Anterior cingulate cortex (tissue), 58 donors: ENCODE data around the gene HSD17B12.
A peak's percentile ranks its signal among the peaks of the same experiment; 100 is the strongest.

Experiments used
- DNase-seq, 58 donors: peaks; one replicate each; lab custom pipeline; 2025; lab: John Stamatoyannopoulos, UW

Gene HSD17B12

GRCh38 chr11:43687120-43687791 lies 6.7 kb downstream of the HSD17B12 start:
- peak in 1 of 58 donors; percentile 0 for DNase-seq

DNA sequence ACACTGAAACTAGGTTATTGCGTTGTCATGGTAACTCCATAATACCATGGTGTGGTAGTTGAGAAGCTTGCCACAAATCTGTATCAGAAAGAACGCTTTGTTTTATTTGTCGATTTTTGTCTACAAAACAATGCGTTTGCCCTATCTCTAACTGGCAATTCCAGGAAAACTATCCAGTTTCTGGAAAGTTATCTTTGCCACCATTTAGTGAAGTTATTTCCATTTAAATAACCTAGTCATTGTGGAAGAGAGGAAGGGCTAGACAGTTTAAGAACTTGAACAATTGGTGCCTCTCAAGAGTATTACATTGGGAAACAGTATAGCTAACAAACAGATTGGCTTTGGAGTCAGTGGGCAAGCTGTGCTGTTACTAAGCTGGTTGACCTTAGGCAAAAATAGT lies 7.9 kb downstream of the HSD17B12 start:
- DNase-seq: no peak

GRCh38 chr11:43689167-43689566 lies 8.6 kb downstream of the HSD17B12 start:
- no peak for DNase-seq

DNA sequence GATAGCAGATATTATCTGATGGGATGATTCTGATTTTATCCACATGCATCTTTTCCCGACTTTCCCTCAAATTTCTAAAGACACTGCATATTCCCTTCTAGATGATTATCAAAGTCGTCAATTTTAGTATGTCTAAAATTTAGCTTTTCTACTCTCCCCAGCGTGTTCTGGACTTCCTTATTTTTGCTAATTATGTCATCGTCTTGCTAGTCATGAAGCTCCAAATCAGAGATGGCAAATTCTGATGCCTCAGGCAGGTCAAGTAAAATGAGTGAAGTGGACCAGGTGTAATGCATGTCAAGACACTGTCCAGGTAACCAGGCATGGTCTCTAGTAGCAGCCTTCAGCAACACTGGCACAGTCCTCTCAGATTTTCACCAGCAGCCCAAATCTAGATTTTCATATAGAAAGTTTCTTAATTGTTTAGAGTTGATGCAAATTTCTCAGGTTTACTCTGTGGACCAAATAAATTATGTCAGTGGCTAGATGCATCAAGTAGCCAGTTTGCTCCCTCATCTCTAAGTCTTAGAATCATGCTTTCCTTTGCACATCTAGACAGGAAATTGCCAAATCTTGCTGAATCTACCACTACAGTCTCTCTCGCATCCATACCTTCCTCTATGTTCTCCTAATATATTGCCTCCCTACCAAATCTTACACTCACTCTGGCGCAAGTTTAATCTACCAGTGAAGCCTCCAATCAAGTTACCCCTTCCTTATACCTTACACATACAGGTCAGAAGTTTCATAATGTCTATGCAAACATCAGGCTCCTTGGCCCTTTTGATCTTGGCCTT lies 10.6 kb downstream of the HSD17B12 start:
- no peak for DNase-seq

DNA sequence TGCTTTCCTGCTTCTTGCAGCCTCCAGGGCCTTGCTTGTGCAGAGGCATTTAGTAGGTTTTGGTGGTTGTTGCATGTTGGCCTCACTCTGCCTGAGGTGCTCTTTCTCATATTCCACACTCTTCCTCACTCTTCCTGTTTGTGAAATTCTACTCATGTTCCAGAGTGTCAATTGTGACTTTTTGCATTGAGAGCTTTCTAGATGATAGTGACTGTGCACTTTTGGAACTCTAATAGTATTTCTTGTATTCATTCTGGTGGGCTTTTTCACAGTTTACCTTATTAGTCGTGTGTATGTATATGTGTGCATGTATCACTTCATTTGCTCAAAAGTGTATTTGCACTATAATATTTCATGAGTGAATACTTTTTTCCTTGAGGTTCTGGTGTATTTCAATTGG lies 11.3 kb downstream of the HSD17B12 start:
- no peak for DNase-seq

- DNase-seq: no peak
Measured at GRCh38 chr11:43693069-43693468, 12.5 kb downstream of the HSD17B12 start.

DNA sequence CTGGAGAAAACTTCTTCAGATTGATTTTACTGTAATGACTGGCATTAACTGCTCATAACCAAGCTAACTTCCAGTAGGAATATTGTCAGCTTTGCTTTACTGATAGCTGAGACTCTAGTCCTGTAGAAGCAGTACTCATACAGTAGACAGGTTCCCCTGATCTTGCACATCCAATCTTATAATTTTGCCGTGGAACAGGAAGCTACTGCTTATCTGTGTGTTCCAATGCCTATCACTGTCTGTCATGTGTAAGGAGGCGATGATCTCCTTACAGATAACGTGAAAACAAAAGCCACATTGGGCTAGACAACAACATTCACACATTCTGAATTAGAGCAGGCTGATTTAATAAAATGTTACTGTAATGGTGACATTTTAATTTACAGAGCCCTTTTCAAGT lies 13.2 kb downstream of the HSD17B12 start:
- DNase-seq: no peak

DNA sequence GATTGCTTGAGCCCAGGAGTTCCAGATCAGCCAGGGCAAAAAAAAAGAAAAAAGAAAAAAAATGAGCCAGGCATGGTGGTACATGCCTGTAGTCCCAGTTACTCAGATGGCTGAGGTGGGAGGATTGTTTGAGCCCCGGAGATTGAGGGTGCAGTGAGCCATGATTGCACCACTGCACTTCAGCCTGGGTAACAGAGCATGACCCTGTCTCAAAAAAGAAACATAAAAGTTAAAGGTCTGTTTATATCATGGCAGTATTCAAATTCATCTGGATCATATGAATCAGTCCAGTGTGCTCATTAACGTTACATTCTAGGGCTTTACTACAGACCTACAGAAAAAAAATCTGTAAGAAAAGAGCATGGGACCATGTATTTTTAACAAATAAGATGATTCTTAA lies 13.9 kb downstream of the HSD17B12 start:
- DNase-seq: no peak

DNA sequence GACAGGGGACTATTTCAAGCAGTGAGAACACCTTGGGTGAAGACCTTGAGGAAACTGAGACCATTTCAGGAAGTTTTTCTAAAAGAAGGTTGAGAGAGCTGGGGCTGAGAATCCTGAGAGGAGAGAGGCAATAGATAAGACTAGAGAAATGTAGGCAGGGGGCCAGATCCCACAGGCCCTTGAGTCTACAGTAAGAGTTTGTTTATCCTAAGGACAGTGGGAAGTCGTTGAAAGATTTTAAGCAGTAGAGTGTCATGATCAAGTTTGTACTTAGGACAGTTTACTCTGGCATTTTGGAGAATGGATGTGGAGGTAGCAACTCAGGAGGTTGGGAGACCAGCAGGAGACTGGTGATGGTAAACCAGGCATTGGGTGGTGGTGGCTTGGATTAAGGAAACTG lies 17.1 kb downstream of the HSD17B12 start:
- DNase-seq: no peak

GRCh38 chr11:43699870-43700269 lies 19.3 kb downstream of the HSD17B12 start:
- no peak for DNase-seq

- DNase-seq: no peak
Measured at GRCh38 chr11:43706631-43707030, 26.1 kb downstream of the HSD17B12 start.

GRCh38 chr11:43708776-43709175 lies 28.2 kb downstream of the HSD17B12 start:
- no peak for DNase-seq

GRCh38 chr11:43709689-43710088 lies 29.2 kb downstream of the HSD17B12 start:
- no peak for DNase-seq

GRCh38 chr11:43712676-43713075 lies 32.1 kb downstream of the HSD17B12 start:
- DNase-seq: no peak

GRCh38 chr11:43718373-43718772 lies 37.8 kb downstream of the HSD17B12 start:
- DNase-seq: no peak

GRCh38 chr11:43723617-43724016 lies 43.1 kb downstream of the HSD17B12 start:
- no peak for DNase-seq

DNA sequence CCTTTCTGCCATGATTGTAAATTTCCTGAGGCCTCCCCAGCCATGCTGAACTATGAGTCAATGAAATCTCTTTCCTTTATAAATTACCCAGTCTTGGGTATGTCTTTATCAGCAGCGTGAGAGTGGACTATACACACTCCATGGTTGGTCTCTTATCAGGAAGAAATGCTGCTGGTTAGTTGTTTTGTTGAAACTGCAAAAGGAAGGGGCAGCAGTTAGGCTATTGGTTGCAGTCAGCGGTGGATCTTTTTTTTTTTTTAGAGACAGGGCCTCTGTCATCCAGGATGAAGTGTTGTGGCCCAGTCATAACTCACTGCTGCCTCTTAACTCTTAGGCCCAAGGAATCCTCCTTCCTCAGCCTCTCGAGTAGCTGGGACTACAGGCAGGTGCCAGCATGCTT lies 51.7 kb downstream of the HSD17B12 start:
- no peak for DNase-seq

- no peak for DNase-seq
Measured at GRCh38 chr11:43734256-43734655, 53.7 kb downstream of the HSD17B12 start.

DNA sequence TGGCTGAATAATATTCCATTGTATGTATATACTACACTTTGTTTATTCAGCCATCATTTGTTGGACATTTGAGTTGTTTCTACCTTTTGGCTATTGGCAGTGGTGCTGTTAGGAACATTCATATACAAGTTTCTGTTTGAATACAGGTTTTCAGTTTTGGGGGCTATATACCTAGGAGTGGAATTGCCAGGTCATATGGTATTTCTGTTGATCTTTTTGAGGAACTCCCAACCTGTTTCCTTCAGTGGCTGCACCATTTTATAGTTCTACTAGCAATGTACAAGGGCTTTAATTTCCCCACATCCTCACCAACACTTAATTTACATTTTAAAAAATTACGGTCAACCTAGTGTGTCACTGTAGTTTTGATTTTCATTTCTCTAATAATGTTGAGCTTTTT lies 54.6 kb downstream of the HSD17B12 start:
- DNase-seq: no peak

GRCh38 chr11:43735961-43736360 lies 55.4 kb downstream of the HSD17B12 start:
- DNase-seq: peak in 2 of 58 donors; percentile 3 to 14

- peak in 4 of 58 donors; percentile 1 to 14 (median 6) for DNase-seq
Measured at GRCh38 chr11:43736502-43737200, 56.1 kb downstream of the HSD17B12 start.
